ENCODE results near the gene SLC22A31. TPM values are rescaled to one million over a fixed set of nuclear protein-coding genes. Genes with fewer than 3 reads are reported as not detected.
A peak's percentile ranks its signal among the peaks of the same experiment; 100 is the strongest.

Gene SLC22A31
- total and polyA plus RNA-seq, 9 of the 15 experiments (the other 6 are each of a cell fraction or from before 2014, with no cell fraction given), result 0.29 to 2.2 (median 0.47) TPM; not detected in 3

DNA sequence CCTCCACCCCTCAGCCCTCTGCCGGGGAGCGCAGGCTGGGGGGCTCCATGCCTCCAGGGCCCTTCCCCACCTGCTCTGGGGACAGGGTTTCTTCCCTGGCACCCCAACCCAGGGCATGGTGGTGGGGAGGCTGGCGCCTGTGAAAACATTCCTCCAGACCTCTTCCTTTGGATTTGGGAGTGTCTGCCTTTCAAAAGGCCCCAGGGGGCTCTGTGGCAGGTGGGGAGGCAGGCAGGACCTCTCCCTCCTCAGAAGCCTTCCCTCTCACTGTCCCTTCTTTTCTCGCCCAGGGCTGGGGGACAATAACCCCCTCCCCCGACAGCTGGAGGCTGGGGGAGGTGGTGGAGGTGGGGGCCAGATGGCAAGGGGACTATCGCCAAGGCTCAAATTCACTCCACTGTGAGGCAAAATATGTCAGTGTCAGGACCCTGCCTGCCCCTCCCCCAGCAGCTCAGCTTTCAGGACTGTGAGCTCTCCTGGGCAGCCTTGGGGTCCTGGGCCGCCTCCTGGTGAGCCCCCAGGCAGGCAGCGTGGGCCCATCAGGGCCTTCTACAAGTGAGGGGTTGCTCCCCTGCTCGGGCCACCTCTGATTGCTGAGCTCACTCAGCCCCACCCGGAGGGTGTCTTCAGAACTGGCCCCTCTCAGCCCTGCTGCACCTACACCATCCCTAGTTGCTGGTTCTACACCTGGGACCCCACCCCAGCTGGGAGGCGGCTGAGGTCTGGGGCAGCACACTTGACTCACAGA, 27.0 kb downstream of the SLC22A31 start:
- no peaks in the 10 kb centered on the region for H3K9me1 ChIP-seq (ENCODE audit: control insufficient read depth, insufficient read depth, low read length)
- intact Hi-C loops (cut with micrococcal nuclease) (no loop called here), in situ Hi-C loops (cut with MboI) (no loop called here)
- H3K9ac ChIP-seq (ENCODE audit: insufficient read depth in 1 of 2, low read depth in 2 of 2, low read length in 2 of 2), result peak overlapping the region in 1 of 2 experiments; percentile 56; a peak in 1 of 4 replicates
- no peak overlapping the region for H3K4me2 ChIP-seq (ENCODE audit: insufficient read depth, low read length)
- H3K9me3 ChIP-seq (replicated peaks; ENCODE audit: control insufficient read depth, insufficient read depth, low read depth, low read length), result no peaks in the 10 kb centered on the region
- no peak for ATAC-seq
- POLR2A ChIA-PET, result interaction anchor here (0.7 to 1.6 kb wide), 4 partner anchors 10 to 464 kb away, joined by 3 to 6 read pairs (median 3); no protein-coding TSS in a partner anchor
- WGBS (ENCODE audit: insufficient coverage, low coverage, missing lambda C conversion rate), result 19% methylated on average over 10 of the region's 11 CpGs
- BruUV-seq (replicated peaks), result no TSS peak
- no peaks in the 10 kb centered on the region for H3K79me2 ChIP-seq (ENCODE audit: control insufficient read depth, insufficient read depth, low read length)
- no peak for DNase-seq (ENCODE audit: extremely low read depth in 1 of 4, low spot score in 3 of 4)
- no peak overlapping the region for H2AFZ ChIP-seq (ENCODE audit: low read depth, low read length)
- FAIRE-seq, result no peak
- peaks cover 0 to 26% of the 10 kb centered on the region in 2 experiments; a peak in 2 of 5 replicates for H3K27me3 ChIP-seq (ENCODE audit: control insufficient read depth in 2 of 2, insufficient read depth in 2 of 2, low read length in 2 of 2)
- no peak overlapping the region for H3K27ac ChIP-seq (ENCODE audit: extremely low read depth, low read depth, low read length)
- H3K4me1 ChIP-seq (replicated peaks in 1 of 2; ENCODE audit: control insufficient read depth in 2 of 2, insufficient read depth in 2 of 2, low read length in 2 of 2), result peaks cover 10 to 91% of the 10 kb centered on the region in 2 experiments; a peak in 4 of 5 replicates
- CTCF ChIA-PET (ENCODE audit: low intra/inter-chr PET ratio), result no interaction called here
- no peak overlapping the region for H3K4me3 ChIP-seq
- H4K20me1 ChIP-seq (replicated peaks; ENCODE audit: control insufficient read depth, insufficient read depth, low read length), result peaks cover 3% of the 10 kb centered on the region; the same call in 1 of the 2 replicates
- H3K36me3 ChIP-seq (ENCODE audit: control insufficient read depth, insufficient read depth, low read length), result no peaks in the 10 kb centered on the region
- TF ChIP-seq, protein P1, sequence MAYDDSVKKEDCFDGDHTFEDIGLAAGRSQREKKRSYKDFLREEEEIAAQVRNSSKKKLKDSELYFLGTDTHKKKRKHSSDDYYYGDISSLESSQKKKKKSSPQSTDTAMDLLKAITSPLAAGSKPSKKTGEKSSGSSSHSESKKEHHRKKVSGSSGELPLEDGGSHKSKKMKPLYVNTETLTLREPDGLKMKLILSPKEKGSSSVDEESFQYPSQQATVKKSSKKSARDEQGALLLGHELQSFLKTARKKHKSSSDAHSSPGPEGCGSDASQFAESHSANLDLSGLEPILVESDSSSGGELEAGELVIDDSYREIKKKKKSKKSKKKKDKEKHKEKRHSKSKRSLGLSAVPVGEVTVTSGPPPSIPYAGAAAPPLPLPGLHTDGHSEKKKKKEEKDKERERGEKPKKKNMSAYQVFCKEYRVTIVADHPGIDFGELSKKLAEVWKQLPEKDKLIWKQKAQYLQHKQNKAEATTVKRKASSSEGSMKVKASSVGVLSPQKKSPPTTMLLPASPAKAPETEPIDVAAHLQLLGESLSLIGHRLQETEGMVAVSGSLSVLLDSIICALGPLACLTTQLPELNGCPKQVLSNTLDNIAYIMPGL (CRISPR knock-in tag; IDR thresholded peaks at IDR 0.05), result no peak
- TF ChIP-seq ETS2 (tag; IDR thresholded peaks at IDR 0.05; ENCODE audit: borderline replicate concordance, poor library complexity, severe bottlenecking) (no peak), ZNF280A (IDR thresholded peaks at IDR 0.05; ENCODE audit: low read depth, partially characterized antibody) (no peak), ZNF224 (CRISPR knock-in tag; IDR thresholded peaks at IDR 0.05) (no peak), SNRNP70 (optimal IDR thresholded peaks at IDR 0.05; ENCODE audit: low read depth, low read length) (no peak), NFRKB (IDR thresholded peaks at IDR 0.05; ENCODE audit: low read depth) (no peak), KAT2B (IDR thresholded peaks at IDR 0.05; ENCODE audit: low read depth, low read length) (no peak), HDAC2 (IDR thresholded peaks at IDR 0.05) (no peak), MCM7 (IDR thresholded peaks at IDR 0.05) (no peak), ESRRB (CRISPR knock-in tag; IDR thresholded peaks at IDR 0.05; ENCODE audit: borderline replicate concordance) (no peak), TBL1XR1 (IDR thresholded peaks at IDR 0.05; ENCODE audit: low read length in 2 of 2) (no peak), SIN3A (IDR thresholded peaks at IDR 0.05; ENCODE audit: borderline replicate concordance in 2 of 2, control insufficient read depth in 1 of 2, low read depth in 2 of 2, low read length in 2 of 2) (no peak)
- TF ChIP-seq, protein P2, sequence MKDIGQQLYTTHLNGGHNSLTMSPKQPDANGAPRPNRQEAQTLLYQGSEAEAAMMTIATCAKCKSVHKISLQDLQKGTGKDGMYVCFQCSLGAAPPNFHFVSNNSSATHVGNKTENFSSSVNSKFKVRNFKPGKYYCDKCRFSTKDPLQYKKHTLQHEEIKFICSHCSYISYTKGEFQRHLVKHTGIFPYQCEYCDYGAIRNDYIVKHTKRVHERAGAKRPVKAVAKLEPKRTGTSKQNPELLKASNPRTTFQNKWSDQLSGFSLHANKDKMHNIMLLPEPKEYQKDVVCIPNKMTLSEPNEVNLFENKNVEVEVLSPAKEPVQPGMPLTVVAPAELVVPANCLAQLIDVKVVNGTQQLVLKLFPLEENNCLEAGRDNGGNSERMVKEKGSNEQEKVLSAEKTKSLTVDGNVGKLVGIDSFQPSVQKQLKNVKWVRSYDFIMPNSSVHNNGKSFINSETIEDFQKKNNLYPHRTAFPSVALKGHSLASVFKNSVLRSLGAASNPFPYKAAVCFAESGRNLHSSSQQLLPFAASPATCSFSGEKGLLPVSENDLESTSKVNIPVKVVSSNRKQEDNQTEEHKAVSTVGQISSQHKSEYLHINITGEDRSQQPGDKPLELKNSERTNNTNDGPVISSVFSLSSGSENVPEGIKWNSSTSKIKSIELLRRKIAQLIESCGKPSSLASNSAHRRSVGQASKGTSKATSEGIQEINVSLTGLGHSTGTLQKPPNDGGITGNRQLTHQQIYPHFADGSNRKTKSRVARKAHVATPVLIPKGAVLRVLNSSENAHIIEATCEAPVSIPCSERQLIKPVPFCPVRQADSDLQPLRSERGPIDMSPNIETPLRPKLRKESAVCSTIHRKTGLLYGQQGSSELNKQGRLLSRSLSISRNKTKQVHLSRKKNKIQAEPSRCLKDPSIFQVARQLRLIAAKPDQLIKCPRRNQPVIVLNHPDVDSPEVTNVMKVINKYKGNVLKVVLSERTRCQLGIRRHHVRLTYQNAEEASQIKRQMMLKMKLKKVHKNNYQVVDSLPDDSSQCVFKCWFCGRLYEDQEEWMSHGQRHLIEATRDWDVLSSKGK (CRISPR knock-in tag; IDR thresholded peaks at IDR 0.05), result no peak
